Gastrocnemius medialis (tissue), 4 donors: ENCODE measurements around the gene HLA-DOB. TPM values are rescaled to one million over a fixed set of nuclear protein-coding genes. Genes with fewer than 3 reads are reported as not detected.
"Not testable (repeated sequence)": the region's sequence is repeated elsewhere in the genome, so short reads cannot be mapped to it uniquely, and the experiment has no call there.

Source experiments
- ATAC-seq, 2 donors: fragments of 150-250 bp; one replicate each; pipeline ENCODE4 v1.9.1; 2016
- DNase-seq, 2 donors: peaks; one replicate each; pipeline ENCODE4 v3.0.0-alpha.2; 2019
- H3K27ac ChIP-seq, 4 donors: fragments of 200-600 bp; sonication (generic); 1 replicate in 1 of 4; 2 replicates in 3 of 4; pipeline ENCODE4 v1.5.1; 2016 to 2018; ENCODE audit warnings: mild to moderate bottlenecking in 2 of 4, moderate library complexity in 1 of 4
- H3K27me3 ChIP-seq, 3 donors: fragments of 200-600 bp; sonication (generic) in 2 of 3; 1 replicate in 1 of 3; 2 replicates in 2 of 3; pipeline versions ENCODE4 v1.5.1 to v1.6.0; 2016 to 2019; ENCODE audit warnings: mild to moderate bottlenecking in 1 of 3, moderate library complexity in 1 of 3
- H3K36me3 ChIP-seq, 2 donors: fragments of 200-600 bp; sonication (generic) in 1 of 2; one replicate each; pipeline ENCODE4 v1.5.1; 2017 to 2018
- H3K4me1 ChIP-seq, 2 donors: fragments of 200-600 bp; sonication (generic) in 1 of 2; one replicate each; pipeline ENCODE4 v1.5.1; 2016 to 2017; ENCODE audit warnings: mild to moderate bottlenecking in 2 of 2
- H3K4me3 ChIP-seq, 4 donors: fragments of 200-600 bp; sonication (generic) in 3 of 4; 1 replicate in 1 of 4; 2 replicates in 3 of 4; pipeline ENCODE4 v1.5.1; 2016 to 2019; ENCODE audit warnings: mild to moderate bottlenecking in 2 of 4
- H3K9me3 ChIP-seq, 3 donors: fragments of 200-600 bp; sonication (generic) in 2 of 3; 1 replicate in 1 of 3; 2 replicates in 2 of 3; pipeline ENCODE4 v1.5.1; 2016 to 2019
- POLR2A ChIP-seq, 2 donors: fragments of 450-650 bp; IDR thresholded peaks; one replicate each; pipeline ENCODE4 v1.6.1; 2017; ENCODE audit warnings: antibody characterized with exemption in 2 of 2, mild to moderate bottlenecking in 2 of 2, moderate library complexity in 2 of 2
- in situ Hi-C, 4 donors: fragments of 200-750 bp; cut with MboI; loops; one replicate each; pipeline versions ENCODE4 v1.15.0 to v1.8.0; 2017; ENCODE audit warnings: low sequenced_read_pairs in 4 of 4
- intact Hi-C: fragments of 100-400 bp; cut with DNase I; formaldehyde crosslinking; loops from one replicate; pipeline ENCODE4 v1.15.1; 2023; ENCODE audit warnings: low total_unique reads
- total RNA-seq, 4 donors: library from RNA; depleted of rRNA; stranded (reverse); fragments of >200 nt; gene quantifications; one replicate each; pipeline versions ENCODE4 v1.1.0 to v1.2.3, GENCODE V29; 2016
- TF ChIP-seq, protein P1 (sequence below), 5 experiments: fragments of 450-650 bp in 3 of 5; fragments of 200-600 bp in 2 of 5; sonication (generic) in 2 of 5; IDR thresholded peaks in 4 of 5; conservative IDR thresholded peaks in 1 of 5; 1 replicate in 4 of 5; 2 replicates in 1 of 5; pipeline ENCODE4 v1.5.1; 2016 to 2019; ENCODE audit warnings: antibody characterized with exemption in 5 of 5, mild to moderate bottlenecking in 3 of 5, moderate library complexity in 3 of 5

HLA-DOB gene
- total RNA-seq, 4 donors from 2014 or later: 0.22 to 0.72 (median 0.36) TPM; not detected in 1

DNA sequence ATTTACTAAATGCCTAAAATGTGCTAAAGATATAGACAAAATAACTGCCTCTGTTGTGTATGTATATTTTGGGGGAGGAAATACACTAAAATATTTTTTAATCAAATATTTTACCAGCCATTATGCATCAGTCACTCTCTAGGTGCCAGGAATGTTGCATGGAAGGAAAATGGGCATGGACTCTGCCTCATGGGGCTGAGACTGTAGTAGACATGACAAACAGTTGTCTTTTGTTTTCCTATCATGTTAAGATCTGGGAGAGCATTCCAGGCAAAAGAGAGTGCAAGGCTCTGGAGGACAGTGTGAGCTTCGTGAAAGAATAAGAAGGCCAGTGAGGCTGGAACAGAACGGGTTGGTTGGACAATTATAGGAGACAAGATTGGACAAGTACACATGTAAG is 26.5 kb downstream of the HLA-DOB start:
- TF ChIP-seq, protein P1, sequence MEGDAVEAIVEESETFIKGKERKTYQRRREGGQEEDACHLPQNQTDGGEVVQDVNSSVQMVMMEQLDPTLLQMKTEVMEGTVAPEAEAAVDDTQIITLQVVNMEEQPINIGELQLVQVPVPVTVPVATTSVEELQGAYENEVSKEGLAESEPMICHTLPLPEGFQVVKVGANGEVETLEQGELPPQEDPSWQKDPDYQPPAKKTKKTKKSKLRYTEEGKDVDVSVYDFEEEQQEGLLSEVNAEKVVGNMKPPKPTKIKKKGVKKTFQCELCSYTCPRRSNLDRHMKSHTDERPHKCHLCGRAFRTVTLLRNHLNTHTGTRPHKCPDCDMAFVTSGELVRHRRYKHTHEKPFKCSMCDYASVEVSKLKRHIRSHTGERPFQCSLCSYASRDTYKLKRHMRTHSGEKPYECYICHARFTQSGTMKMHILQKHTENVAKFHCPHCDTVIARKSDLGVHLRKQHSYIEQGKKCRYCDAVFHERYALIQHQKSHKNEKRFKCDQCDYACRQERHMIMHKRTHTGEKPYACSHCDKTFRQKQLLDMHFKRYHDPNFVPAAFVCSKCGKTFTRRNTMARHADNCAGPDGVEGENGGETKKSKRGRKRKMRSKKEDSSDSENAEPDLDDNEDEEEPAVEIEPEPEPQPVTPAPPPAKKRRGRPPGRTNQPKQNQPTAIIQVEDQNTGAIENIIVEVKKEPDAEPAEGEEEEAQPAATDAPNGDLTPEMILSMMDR (IDR thresholded peaks at IDR 0.05 in 4 of 5, conservative IDR thresholded peaks at IDR 0.05 in 1 of 5): no peak
- TF ChIP-seq POLR2A (IDR thresholded peaks at IDR 0.05): no peak
- no peak overlapping the region for H3K27ac ChIP-seq
- in situ Hi-C loops: loop anchor here in 3 of 4 donors (10.0 to 25.0 kb wide), 2 partner anchors 376 to 553 kb away; no protein-coding TSS in a partner anchor
- intact Hi-C loops: no loop called here
- no peaks in the 10 kb centered on the region for H3K36me3 ChIP-seq
- DNase-seq (no peak), ATAC-seq (no peak)
- no peak overlapping the region for H3K4me3 ChIP-seq
- H3K4me1 ChIP-seq: no peaks in the 10 kb centered on the region
- peaks cover 0 to 8% (median 4%) of the 10 kb centered on the region in 3 donors for H3K27me3 ChIP-seq
- H3K9me3 ChIP-seq: no peaks in the 10 kb centered on the region

DNA sequence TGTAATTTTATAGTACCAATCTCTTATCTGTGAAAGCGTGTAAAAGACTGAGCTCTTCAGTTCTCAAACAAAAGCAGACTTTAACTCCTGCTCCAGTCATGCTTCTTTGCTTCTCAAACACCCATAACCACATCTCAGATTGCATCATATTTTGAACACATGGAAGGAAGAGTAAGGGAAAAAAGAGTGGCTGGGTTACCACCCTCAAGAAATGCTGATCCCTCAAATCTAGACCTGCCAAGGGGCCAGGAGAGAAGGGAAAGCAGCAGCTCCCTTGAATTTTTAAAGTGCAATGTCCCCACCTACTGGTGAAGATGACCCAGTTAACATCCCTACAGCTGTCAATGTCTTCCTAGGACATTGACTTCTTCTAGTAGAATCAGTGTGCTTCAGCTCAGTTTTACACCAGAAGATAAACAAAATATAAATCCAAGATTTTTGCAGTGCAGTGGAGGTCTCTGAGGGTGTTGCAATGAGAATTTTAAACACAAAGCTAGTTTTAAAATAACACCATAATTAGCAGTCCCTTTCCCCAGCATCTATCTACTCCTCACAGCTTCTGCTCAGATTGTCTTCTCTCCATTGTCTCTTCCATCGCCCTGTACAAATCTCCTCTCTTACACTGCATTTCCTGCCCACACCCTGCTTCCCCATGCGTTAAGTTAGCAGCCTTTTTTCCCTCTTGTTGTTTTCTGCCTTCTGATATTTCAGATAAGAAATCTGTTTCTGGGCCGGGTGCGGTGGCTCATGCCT is 30.8 kb downstream of the HLA-DOB start:
- in situ Hi-C loops: loop anchor here in 2 of 4 donors (25.0 kb wide), 1 partner anchor 549 kb away; no protein-coding TSS in a partner anchor
- ATAC-seq (no peak), DNase-seq (peak in 1 of 2 donors; percentile 21)
- TF ChIP-seq, protein P1 (IDR thresholded peaks at IDR 0.05 in 4 of 5, conservative IDR thresholded peaks at IDR 0.05 in 1 of 5): peak in 2 of 5 experiments; percentile 27 to 33
- no peak for TF ChIP-seq POLR2A (IDR thresholded peaks at IDR 0.05)
- Histone ChIP-seq H3K27me3 (peaks cover 0 to 8% (median 2%) of the 10 kb centered on the region in 3 donors), H3K36me3 (no peaks in the 10 kb centered on the region), H3K9me3 (no peaks in the 10 kb centered on the region), H3K4me1 (no peaks in the 10 kb centered on the region), H3K27ac (no peak overlapping the region), H3K4me3 (no peak overlapping the region)
- intact Hi-C loops: no loop called here

DNA sequence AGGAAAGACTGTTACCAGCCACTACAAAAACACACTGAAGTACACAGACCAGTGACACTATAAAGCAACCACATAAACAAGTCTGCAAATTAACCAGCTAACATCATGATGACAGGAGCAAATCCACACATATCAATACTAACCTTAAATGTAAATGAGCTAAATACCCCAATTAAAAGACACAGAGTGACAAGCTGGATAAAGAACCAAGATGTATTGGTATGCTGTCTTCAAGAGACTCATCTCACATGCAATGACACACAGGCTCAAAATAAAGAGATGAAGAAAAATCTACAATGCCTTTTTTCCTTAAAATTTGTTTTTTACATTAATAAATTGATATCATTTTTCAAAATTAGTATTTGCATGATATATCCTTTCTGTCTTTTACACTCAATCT is 33.9 kb downstream of the HLA-DOB start:
- intact Hi-C loops, H3K4me3 ChIP-seq, H3K9me3 ChIP-seq, ATAC-seq, DNase-seq, H3K27me3 ChIP-seq, H3K27ac ChIP-seq, H3K4me1 ChIP-seq, H3K36me3 ChIP-seq: not testable (repeated sequence)
- in situ Hi-C loops: loop anchor here in 2 of 4 donors (25.0 kb wide), 1 partner anchor 546 kb away; no protein-coding TSS in a partner anchor

DNA sequence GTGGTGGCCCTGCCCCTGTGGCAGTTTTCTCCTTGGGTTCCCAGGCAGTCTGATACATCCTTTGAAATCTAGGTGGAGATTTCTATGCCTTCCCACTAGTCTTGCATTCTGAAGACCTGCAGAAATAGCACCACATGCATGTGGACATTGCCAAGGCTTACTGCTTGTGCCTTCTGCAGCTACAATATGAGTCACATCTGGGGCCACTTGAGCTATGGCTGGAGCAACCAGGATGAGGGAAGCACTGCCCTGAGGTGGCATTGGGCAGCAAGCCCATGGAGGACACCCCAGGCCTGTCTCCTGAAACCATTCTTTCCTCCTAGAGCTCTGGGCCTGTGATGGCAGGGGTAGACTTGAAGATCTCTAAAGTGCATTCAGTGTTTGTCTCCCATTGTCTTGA is 37.8 kb downstream of the HLA-DOB start:
- Histone ChIP-seq H3K4me1 (no peaks in the 10 kb centered on the region), H3K27ac (no peak overlapping the region), H3K36me3 (no peaks in the 10 kb centered on the region), H3K4me3 (no peak overlapping the region), H3K27me3 (peaks cover 0 to 3% (median 0%) of the 10 kb centered on the region in 3 donors), H3K9me3 (no peaks in the 10 kb centered on the region)
- ATAC-seq (no peak), DNase-seq (no peak)
- intact Hi-C loops: no loop called here
- in situ Hi-C loops: loop anchor here in 2 of 4 donors (25.0 kb wide), 1 partner anchor 542 kb away; no protein-coding TSS in a partner anchor
- TF ChIP-seq, protein P1 (IDR thresholded peaks at IDR 0.05 in 4 of 5, conservative IDR thresholded peaks at IDR 0.05 in 1 of 5): no peak
- TF ChIP-seq POLR2A (IDR thresholded peaks at IDR 0.05): no peak

DNA sequence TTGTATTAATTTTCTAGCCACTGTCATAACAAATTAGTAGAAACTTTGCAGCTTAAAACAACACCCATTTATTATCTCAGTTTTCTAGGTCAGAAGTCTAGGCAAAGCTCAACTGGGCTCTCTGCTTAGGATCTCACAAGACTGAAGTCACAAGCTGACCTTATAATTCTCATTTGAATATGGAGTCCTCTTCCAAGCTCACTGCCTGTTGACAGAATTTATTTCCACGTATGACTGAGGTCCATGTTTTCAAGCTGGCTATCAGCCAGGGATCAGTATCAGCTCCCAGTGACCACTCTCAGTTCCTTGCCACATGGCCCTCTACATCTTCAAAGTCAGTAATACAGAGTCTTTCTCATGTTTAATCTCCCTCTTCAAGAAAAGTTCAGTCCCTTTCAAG is 41.7 kb downstream of the HLA-DOB start:
- Histone ChIP-seq H3K27ac (no peak overlapping the region), H3K9me3 (no peaks in the 10 kb centered on the region), H3K4me3 (no peak overlapping the region), H3K36me3 (no peaks in the 10 kb centered on the region), H3K27me3 (peaks cover 0 to 3% (median 0%) of the 10 kb centered on the region in 3 donors), H3K4me1 (no peaks in the 10 kb centered on the region)
- DNase-seq (no peak), ATAC-seq (no peak)
- in situ Hi-C loops (loop anchor here in 2 of 4 donors (25.0 kb wide), 1 partner anchor 538 kb away; no protein-coding TSS in a partner anchor), intact Hi-C loops (no loop called here)
- TF ChIP-seq, protein P1 (IDR thresholded peaks at IDR 0.05 in 4 of 5, conservative IDR thresholded peaks at IDR 0.05 in 1 of 5): no peak
- no peak for TF ChIP-seq POLR2A (IDR thresholded peaks at IDR 0.05)
